ENCODE results near the gene STS.
"Not testable (repeated sequence)": the region's sequence is repeated elsewhere in the genome, so short reads cannot be mapped to it uniquely, and the experiment has no call there.

Gene STS

GRCh38 chrX:7143076-7143475, 4.4 kb upstream of the STS start:
- no peak for DNase-seq

- DNase-seq = no peak
Measured at GRCh38 chrX:7143941-7144525, 3.5 kb upstream of the STS start.

- DNase-seq = no peak
Measured at GRCh38 chrX:7145454-7145853, 2.1 kb upstream of the STS start.

GRCh38 chrX:7146020-7146702, 1.4 kb upstream of the STS start:
- no peak for DNase-seq

- no peak for DNase-seq
Measured at GRCh38 chrX:7146703-7147412, 654 bp upstream of the STS start.

GRCh38 chrX:7147978-7148854, 704 bp downstream of the STS start, which contains the start of gene PUDP:
PUDP (minus strand) TSS chrX:7148153; CDS start chrX:7148113, 40 bp downstream.
- DNase-seq = peak; percentile 97

GRCh38 chrX:7149411-7149810, 1.9 kb downstream of the STS start:
- DNase-seq = no peak

GRCh38 chrX:7153231-7153630, 5.7 kb downstream of the STS start:
- no peak for DNase-seq

- DNase-seq = peak; percentile 34
Measured at GRCh38 chrX:7154041-7154597, 6.6 kb downstream of the STS start.

GRCh38 chrX:7155163-7155562, 7.7 kb downstream of the STS start:
- DNase-seq = no peak

GRCh38 chrX:7156879-7157278, 9.4 kb downstream of the STS start:
- no peak for DNase-seq

GRCh38 chrX:7158468-7158990, 11.0 kb downstream of the STS start:
- DNase-seq = no peak

- DNase-seq = no peak
Measured at GRCh38 chrX:7159149-7159861, 11.8 kb downstream of the STS start.

- no peak for DNase-seq
Measured at GRCh38 chrX:7163146-7163677, 15.7 kb downstream of the STS start.

- DNase-seq = no peak
Measured at GRCh38 chrX:7164174-7164573, 16.7 kb downstream of the STS start.

GRCh38 chrX:7168371-7168770, 20.9 kb downstream of the STS start:
- no peak for DNase-seq

GRCh38 chrX:7169627-7170026, 22.1 kb downstream of the STS start:
- DNase-seq = no peak

- DNase-seq = no peak
Measured at GRCh38 chrX:7170898-7171297, 23.4 kb downstream of the STS start.

GRCh38 chrX:7178859-7179258, 31.3 kb downstream of the STS start:
- not testable (repeated sequence) for DNase-seq

- DNase-seq = no peak
Measured at GRCh38 chrX:7179446-7179845, 31.9 kb downstream of the STS start.

GRCh38 chrX:7184816-7185215, 37.3 kb downstream of the STS start:
- DNase-seq = no peak

- no peak for DNase-seq
Measured at GRCh38 chrX:7188672-7189071, 41.2 kb downstream of the STS start.

Data from retina (tissue), 1 donor.